SK-N-SH (cell line): ENCODE results near the gene CELF2. TPM values are rescaled to one million over a fixed set of nuclear protein-coding genes. Genes with fewer than 3 reads are reported as not detected.

ENCODE experiments used
- CTCF ChIA-PET: fragments of 300-600, 350-600 bp; formaldehyde crosslinking; extraction: SDS; loops from one replicate; lab custom pipeline; 2021; lab: Yijun Ruan, JAX
- POLR2A ChIA-PET: fragments of 350-600 bp; sonication (Branson Sonifier 250); formaldehyde crosslinking; extraction: SDS; loops from one replicate; lab custom pipeline; 2020; ENCODE audit warnings: antibody characterized with exemption, inconsistent platforms; lab: Yijun Ruan, JAX
- DNase-seq: peaks from one replicate; pipeline ENCODE4 v3.0.0; 2012
- H2AFZ ChIP-seq: fragments of 200-600 bp; sonication (generic); 2 replicates; pipeline ENCODE4 v1.8.1; 2016; ENCODE audit warnings: antibody characterized with exemption, mild to moderate bottlenecking, low read depth
- H3F3A ChIP-seq: fragments of 200-600 bp; sonication (generic); replicated peaks from 2 replicates; pipeline ENCODE3; 2016; ENCODE audit warnings: antibody characterized with exemption, mild to moderate bottlenecking; ENCODE audit not compliant: insufficient read depth
- H3K27ac ChIP-seq, 2 experiments: fragments of 200-500 bp in 1 of 2; fragments of 200-600 bp in 1 of 2; sonication (Bioruptor generic) in 1 of 2; sonication (generic), shearing (Covaris generic) in 1 of 2; 2 replicates each; pipeline versions ENCODE4 v1.5.1 to v1.6.1; 2014 to 2016; ENCODE audit warnings: low read depth in 2 of 2, inconsistent platforms in 1 of 2, low read length in 1 of 2, mild to moderate bottlenecking in 1 of 2, mixed read lengths in 1 of 2
- H3K27me3 ChIP-seq: fragments of 200-600 bp; sonication (generic), shearing (Covaris generic); 2 replicates; pipeline ENCODE4 v1.6.1; 2016; ENCODE audit warnings: mixed run types; ENCODE audit not compliant: insufficient read depth
- H3K36me3 ChIP-seq, 2 experiments: fragments of 200-500 bp in 1 of 2; fragments of 200-600 bp in 1 of 2; sonication (Bioruptor generic) in 1 of 2; sonication (generic) in 1 of 2; replicated peaks in 1 of 2; 2 replicates each; pipeline versions ENCODE3 to v1.5.1; 2014 to 2016; ENCODE audit warnings: low read length in 1 of 2, mild to moderate bottlenecking in 1 of 2; ENCODE audit not compliant: insufficient read depth in 2 of 2, control insufficient read depth in 1 of 2
- H3K4me1 ChIP-seq, 2 experiments: fragments of 200-500 bp in 1 of 2; fragments of 200-600 bp in 1 of 2; sonication (Bioruptor generic) in 1 of 2; sonication (generic), shearing (Covaris generic) in 1 of 2; 2 replicates each; pipeline versions ENCODE4 v1.5.1 to v1.6.1; 2014 to 2016; ENCODE audit warnings: low read depth in 1 of 2, low read length in 1 of 2, mixed run types in 1 of 2; ENCODE audit not compliant: insufficient read depth in 2 of 2, control insufficient read depth in 1 of 2
- H3K4me2 ChIP-seq: fragments of 200-600 bp; sonication (generic), shearing (Covaris generic); 2 replicates; pipeline ENCODE4 v1.6.1; 2017; ENCODE audit warnings: mixed run types
- H3K4me3 ChIP-seq, 2 experiments: fragments of 200-500 bp in 1 of 2; fragments of 200-600 bp in 1 of 2; sonication (Bioruptor generic) in 1 of 2; sonication (generic), shearing (Covaris generic) in 1 of 2; 2 replicates each; pipeline versions ENCODE4 v1.5.1 to v1.8.1; 2014 to 2016; ENCODE audit warnings: low read depth in 2 of 2, inconsistent platforms in 1 of 2, low read length in 1 of 2, mild to moderate bottlenecking in 1 of 2, mixed read lengths in 1 of 2, moderate library complexity in 1 of 2
- H3K79me2 ChIP-seq: fragments of 200-600 bp; sonication (generic); 2 replicates; pipeline ENCODE4 v1.8.1; 2017; ENCODE audit warnings: mild to moderate bottlenecking; ENCODE audit not compliant: insufficient read depth
- H3K9ac ChIP-seq: fragments of 200-600 bp; sonication (generic); 2 replicates; pipeline ENCODE4 v1.6.1; 2017; ENCODE audit warnings: mixed run types
- H3K9me2 ChIP-seq: fragments of 200-600 bp; sonication (generic); 2 replicates; pipeline ENCODE4 v1.6.1; 2017; ENCODE audit warnings: mixed run types
- H3K9me3 ChIP-seq: fragments of 200-600 bp; sonication (generic); 2 replicates; pipeline ENCODE4 v1.6.1; 2017; ENCODE audit warnings: mixed run types, mild to moderate bottlenecking, moderate library complexity
- H4K20me1 ChIP-seq: fragments of 200-600 bp; sonication (generic); 2 replicates; pipeline ENCODE4 v1.6.1; 2017; ENCODE audit warnings: mild to moderate bottlenecking, mixed run types; ENCODE audit not compliant: insufficient read depth
- CTCF ChIP-seq: fragments of 200-600 bp; sonication (generic); IDR thresholded peaks from 2 replicates; pipeline ENCODE4 v1.6.1; 2017; ENCODE audit warnings: antibody characterized with exemption, mild to moderate bottlenecking, moderate library complexity
- ELF1 ChIP-seq: IDR thresholded peaks from 2 replicates; pipeline ENCODE4 v1.4.0; 2012
- EZH2phosphoT487 ChIP-seq: fragments of 200-600 bp; sonication (generic); IDR thresholded peaks from 2 replicates; pipeline ENCODE4 v1.6.1; 2017; ENCODE audit warnings: low read depth, mixed run types, mild to moderate bottlenecking, antibody characterized with exemption, moderate library complexity, borderline replicate concordance
- FOSL2 ChIP-seq: IDR thresholded peaks from 2 replicates; pipeline ENCODE4 v1.4.0; 2012; ENCODE audit warnings: low read depth, mild to moderate bottlenecking, moderate library complexity, borderline replicate concordance
- IRF3 ChIP-seq: fragments of 150-350 bp; IDR thresholded peaks from 2 replicates; pipeline ENCODE4 v1.6.1; 2016; ENCODE audit warnings: mild to moderate bottlenecking, low read depth, low read length
- NFIC ChIP-seq: IDR thresholded peaks from 2 replicates; pipeline ENCODE4 v1.4.0; 2012; ENCODE audit warnings: borderline replicate concordance
- NRF1 ChIP-seq: IDR thresholded peaks from 2 replicates; pipeline ENCODE4 v1.6.1; 2012; ENCODE audit warnings: low read depth, mild to moderate bottlenecking, low read length
- PBX3 ChIP-seq: IDR thresholded peaks from 2 replicates; pipeline ENCODE4; 2012
- SMC3 ChIP-seq: IDR thresholded peaks from 2 replicates; pipeline ENCODE4 v1.6.1; 2012; ENCODE audit warnings: low read depth, low read length, improper control_type of control experiment
- TEAD4 ChIP-seq: IDR thresholded peaks from 2 replicates; pipeline ENCODE4 v1.4.0; 2012; ENCODE audit warnings: mild to moderate bottlenecking, borderline replicate concordance; ENCODE audit not compliant: insufficient read depth
- WGBS: methylation state at CpG from one replicate; pipeline ENCODE4 v1.1.6; 2017; ENCODE audit warnings: low lambda C conversion rate; 5-methylcytosine and 5-hydroxymethylcytosine counted together
- polyA plus RNA-seq, 3 experiments: library from polyadenylated mRNA; depleted of rRNA; stranded (reverse); fragments of >200 nt; gene quantifications; 2 replicates each; pipeline ENCODE4 v1.2.3, GENCODE V29; 2012
- TF ChIP-seq, protein P1 (sequence below): IDR thresholded peaks from 2 replicates; pipeline ENCODE4 v1.4.0; 2012; ENCODE audit warnings: low read depth, borderline replicate concordance

Gene CELF2
- polyA plus RNA-seq, 1 of the 3 experiments (the other 2 are of a cell fraction), result 0.03 TPM

DNA sequence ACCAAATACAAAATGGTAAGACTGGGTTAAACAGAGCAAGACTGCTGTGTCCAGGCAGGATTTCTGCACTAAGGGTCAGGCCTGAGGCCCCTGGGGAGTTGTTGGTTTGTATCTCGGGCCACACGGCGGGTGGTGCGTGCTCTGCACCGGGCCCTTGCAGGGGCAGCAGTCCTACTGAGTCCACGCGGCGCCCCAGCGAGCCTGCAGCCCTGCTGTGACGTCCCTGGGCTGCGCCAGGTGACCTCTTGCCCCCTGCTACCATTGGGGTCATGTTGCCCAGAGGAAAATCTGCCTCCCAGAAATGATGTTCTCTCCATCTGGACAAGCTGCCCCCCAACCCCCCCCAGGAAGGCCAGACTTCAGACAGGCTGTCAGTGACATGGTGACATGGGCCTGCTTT, 281.5 kb downstream of the CELF2 start:
- Histone ChIP-seq H3K79me2 (no peaks in the 10 kb centered on the region), H3F3A (no peaks in the 10 kb centered on the region), H3K9ac (no peak overlapping the region), H3K9me2 (no peaks in the 10 kb centered on the region), H3K27ac (no peak overlapping the region), H3K4me3 (no peak overlapping the region), H2AFZ (no peak overlapping the region), H3K36me3 (no peaks in the 10 kb centered on the region), H4K20me1 (no peaks in the 10 kb centered on the region), H3K27me3 (no peaks in the 10 kb centered on the region), H3K4me1 (no peaks in the 10 kb centered on the region), H3K4me2 (no peak overlapping the region), H3K9me3 (no peaks in the 10 kb centered on the region)
- 50% methylated on average over 9 of the region's 11 CpGs for WGBS
- no peak for DNase-seq
- ChIA-PET CTCF (no interaction called here), POLR2A (no interaction called here)
- no peak for TF ChIP-seq IRF3
- no peak for TF ChIP-seq ELF1
- TF ChIP-seq TEAD4, result no peak
- no peak for TF ChIP-seq CTCF

- WGBS, result 37% methylated on average over 8 of the region's 8 CpGs
- DNase-seq, result no peak
- Histone ChIP-seq H3K27me3 (no peaks in the 10 kb centered on the region), H3K36me3 (no peaks in the 10 kb centered on the region), H3K9me2 (no peaks in the 10 kb centered on the region), H3K9me3 (no peaks in the 10 kb centered on the region), H2AFZ (no peak overlapping the region), H3K4me1 (no peaks in the 10 kb centered on the region), H3K79me2 (no peaks in the 10 kb centered on the region), H3K4me2 (no peak overlapping the region), H4K20me1 (no peaks in the 10 kb centered on the region), H3K4me3 (no peak overlapping the region), H3K27ac (no peak overlapping the region), H3F3A (no peaks in the 10 kb centered on the region), H3K9ac (no peak overlapping the region)
- no peak for TF ChIP-seq PBX3
- no peak for TF ChIP-seq IRF3
- no peak for TF ChIP-seq SMC3
- no peak for TF ChIP-seq NRF1
- no peak for TF ChIP-seq NFIC
- no peak for TF ChIP-seq FOSL2
- TF ChIP-seq EZH2phosphoT487, result no peak
- TF ChIP-seq, protein P1, sequence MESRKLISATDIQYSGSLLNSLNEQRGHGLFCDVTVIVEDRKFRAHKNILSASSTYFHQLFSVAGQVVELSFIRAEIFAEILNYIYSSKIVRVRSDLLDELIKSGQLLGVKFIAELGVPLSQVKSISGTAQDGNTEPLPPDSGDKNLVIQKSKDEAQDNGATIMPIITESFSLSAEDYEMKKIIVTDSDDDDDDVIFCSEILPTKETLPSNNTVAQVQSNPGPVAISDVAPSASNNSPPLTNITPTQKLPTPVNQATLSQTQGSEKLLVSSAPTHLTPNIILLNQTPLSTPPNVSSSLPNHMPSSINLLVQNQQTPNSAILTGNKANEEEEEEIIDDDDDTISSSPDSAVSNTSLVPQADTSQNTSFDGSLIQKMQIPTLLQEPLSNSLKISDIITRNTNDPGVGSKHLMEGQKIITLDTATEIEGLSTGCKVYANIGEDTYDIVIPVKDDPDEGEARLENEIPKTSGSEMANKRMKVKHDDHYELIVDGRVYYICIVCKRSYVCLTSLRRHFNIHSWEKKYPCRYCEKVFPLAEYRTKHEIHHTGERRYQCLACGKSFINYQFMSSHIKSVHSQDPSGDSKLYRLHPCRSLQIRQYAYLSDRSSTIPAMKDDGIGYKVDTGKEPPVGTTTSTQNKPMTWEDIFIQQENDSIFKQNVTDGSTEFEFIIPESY, result no peak
- ChIA-PET POLR2A (no interaction called here), CTCF (no interaction called here)
Measured at GRCh38 chr10:11300026-11300425, 282.4 kb downstream of the CELF2 start.
